DOHH2 (cell line): ENCODE data around the gene SUGCT.

Experiments used
- EZH2phosphoT487 ChIP-seq: fragments of 200-600 bp; sonication (generic); IDR thresholded peaks from 2 replicates; pipeline ENCODE4 v1.6.1; 2017; ENCODE audit warnings: borderline replicate concordance, mild to moderate bottlenecking, antibody characterized with exemption, low read length, moderate library complexity, mixed read lengths
- TF ChIP-seq, protein P1 (sequence below): fragments of 200-600 bp; sonication (generic); IDR thresholded peaks from one replicate; pipeline ENCODE4 v1.5.1; 2014; ENCODE audit warnings: antibody characterized with exemption, mild to moderate bottlenecking, low read depth, low read length; ENCODE audit not compliant: poor library complexity, severe bottlenecking

DNA sequence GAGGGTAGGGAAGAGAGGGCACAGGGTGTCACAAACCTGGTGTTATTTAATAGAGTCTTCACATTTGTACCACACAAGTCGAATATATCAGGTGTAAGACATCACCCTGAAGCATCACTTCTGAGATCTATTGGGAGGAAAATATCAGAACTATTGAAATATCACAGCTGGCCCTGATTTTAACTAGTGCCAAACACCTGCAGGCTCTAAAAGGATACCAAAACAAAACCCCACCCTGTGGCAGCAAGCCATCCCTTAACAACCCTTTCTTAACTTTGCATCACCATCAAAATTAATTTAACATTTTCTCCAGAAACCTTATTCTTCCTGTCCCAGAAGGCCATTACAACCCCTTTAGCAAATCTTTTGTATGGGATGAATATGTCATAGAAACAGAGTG is 365.4 kb downstream of the SUGCT start:
- TF ChIP-seq, protein P1, sequence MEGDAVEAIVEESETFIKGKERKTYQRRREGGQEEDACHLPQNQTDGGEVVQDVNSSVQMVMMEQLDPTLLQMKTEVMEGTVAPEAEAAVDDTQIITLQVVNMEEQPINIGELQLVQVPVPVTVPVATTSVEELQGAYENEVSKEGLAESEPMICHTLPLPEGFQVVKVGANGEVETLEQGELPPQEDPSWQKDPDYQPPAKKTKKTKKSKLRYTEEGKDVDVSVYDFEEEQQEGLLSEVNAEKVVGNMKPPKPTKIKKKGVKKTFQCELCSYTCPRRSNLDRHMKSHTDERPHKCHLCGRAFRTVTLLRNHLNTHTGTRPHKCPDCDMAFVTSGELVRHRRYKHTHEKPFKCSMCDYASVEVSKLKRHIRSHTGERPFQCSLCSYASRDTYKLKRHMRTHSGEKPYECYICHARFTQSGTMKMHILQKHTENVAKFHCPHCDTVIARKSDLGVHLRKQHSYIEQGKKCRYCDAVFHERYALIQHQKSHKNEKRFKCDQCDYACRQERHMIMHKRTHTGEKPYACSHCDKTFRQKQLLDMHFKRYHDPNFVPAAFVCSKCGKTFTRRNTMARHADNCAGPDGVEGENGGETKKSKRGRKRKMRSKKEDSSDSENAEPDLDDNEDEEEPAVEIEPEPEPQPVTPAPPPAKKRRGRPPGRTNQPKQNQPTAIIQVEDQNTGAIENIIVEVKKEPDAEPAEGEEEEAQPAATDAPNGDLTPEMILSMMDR, result no peak
- no peak for TF ChIP-seq EZH2phosphoT487
